ENCODE results near the gene ALPK3. TPM values are rescaled to one million over a fixed set of nuclear protein-coding genes. Genes with fewer than 3 reads are reported as not detected.
"Not testable (repeated sequence)": the region's sequence is repeated elsewhere in the genome, so short reads cannot be mapped to it uniquely, and the experiment has no call there.

The ALPK3 gene
- total RNA-seq, 6 experiments from 2014 or later: 0.05 to 0.60 (median 0.26) TPM

- Mint-ChIP-seq H3K27me3 (ENCODE audit: insufficient read depth) (peaks cover 4% of the 10 kb centered on the region), H3K27ac (no peak overlapping the region), H3K4me3 (no peak overlapping the region), H3K4me1 (ENCODE audit: low read depth) (no peaks in the 10 kb centered on the region), H3K36me3 (ENCODE audit: low read depth) (no peaks in the 10 kb centered on the region), H3K9me3 (no peaks in the 10 kb centered on the region)
- no peak for DNase-seq
- TF ChIP-seq, protein P1, sequence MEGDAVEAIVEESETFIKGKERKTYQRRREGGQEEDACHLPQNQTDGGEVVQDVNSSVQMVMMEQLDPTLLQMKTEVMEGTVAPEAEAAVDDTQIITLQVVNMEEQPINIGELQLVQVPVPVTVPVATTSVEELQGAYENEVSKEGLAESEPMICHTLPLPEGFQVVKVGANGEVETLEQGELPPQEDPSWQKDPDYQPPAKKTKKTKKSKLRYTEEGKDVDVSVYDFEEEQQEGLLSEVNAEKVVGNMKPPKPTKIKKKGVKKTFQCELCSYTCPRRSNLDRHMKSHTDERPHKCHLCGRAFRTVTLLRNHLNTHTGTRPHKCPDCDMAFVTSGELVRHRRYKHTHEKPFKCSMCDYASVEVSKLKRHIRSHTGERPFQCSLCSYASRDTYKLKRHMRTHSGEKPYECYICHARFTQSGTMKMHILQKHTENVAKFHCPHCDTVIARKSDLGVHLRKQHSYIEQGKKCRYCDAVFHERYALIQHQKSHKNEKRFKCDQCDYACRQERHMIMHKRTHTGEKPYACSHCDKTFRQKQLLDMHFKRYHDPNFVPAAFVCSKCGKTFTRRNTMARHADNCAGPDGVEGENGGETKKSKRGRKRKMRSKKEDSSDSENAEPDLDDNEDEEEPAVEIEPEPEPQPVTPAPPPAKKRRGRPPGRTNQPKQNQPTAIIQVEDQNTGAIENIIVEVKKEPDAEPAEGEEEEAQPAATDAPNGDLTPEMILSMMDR (IDR thresholded peaks at IDR 0.05): no peak
These were observed 56.8 kb downstream of the ALPK3 start for GRCh38 chr15:84873997-84874396.

DNA sequence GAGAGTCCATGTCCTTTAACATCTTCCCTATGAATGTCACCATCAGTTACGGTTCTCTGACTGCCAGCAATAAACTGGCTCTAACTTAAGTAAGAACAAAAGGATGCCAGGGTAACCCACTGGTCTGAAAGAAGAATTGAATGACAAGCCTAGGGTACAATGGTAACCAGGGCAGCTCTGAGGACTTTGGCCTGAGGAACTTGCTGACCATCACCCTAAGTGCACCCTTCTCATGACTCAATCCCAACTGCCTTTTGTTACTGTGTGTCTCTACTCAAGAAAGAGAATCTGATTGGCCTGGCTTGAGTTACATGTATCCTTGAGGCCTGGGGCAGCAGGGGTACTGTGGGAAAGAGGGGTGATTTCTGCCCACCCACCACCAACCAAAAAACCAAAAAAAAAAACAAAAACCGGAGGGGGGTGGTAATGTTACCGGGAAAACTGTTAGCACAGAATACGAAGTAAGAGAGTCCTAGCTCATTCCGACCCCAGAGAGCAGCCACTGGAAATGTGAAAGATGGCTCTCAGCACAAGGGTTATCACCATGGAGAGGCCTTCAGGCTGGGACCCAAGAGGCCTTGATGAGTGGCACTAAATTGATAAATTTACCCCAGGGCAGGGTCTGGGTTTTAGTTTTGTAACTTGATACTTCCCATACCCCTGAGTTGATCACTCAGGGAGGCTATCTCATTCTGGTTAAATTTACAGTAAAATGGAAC is 58.0 kb downstream of the ALPK3 start:
- Mint-ChIP-seq H3K36me3 (ENCODE audit: low read depth) (no peaks in the 10 kb centered on the region), H3K4me3 (no peak overlapping the region), H3K27ac (no peak overlapping the region), H3K27me3 (ENCODE audit: insufficient read depth) (peaks cover 4% of the 10 kb centered on the region), H3K4me1 (ENCODE audit: low read depth) (no peaks in the 10 kb centered on the region), H3K9me3 (no peaks in the 10 kb centered on the region)
- no peak for DNase-seq
- TF ChIP-seq, protein P1 (IDR thresholded peaks at IDR 0.05): no peak

DNA sequence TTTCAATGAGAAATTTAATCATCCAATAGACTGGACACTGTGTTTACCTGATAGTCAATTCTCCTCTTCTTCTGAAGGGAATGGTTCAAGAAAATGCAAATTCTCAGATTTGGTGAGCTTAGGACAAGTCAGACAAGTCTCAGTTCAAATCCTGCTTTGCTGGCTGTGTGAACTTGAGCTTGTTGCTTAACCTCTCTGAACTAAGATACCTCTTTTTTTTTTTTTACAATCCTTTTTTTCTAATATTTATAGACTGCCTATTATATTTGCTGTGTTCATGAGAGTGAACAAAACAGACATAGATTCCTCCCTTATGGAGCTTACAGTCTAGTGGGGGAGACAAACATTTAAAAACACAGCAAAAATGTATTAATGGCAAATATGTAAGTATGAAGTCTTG is 59.1 kb downstream of the ALPK3 start:
- Mint-ChIP-seq H3K36me3 (ENCODE audit: low read depth) (no peaks in the 10 kb centered on the region), H3K27me3 (ENCODE audit: insufficient read depth) (peaks cover 12% of the 10 kb centered on the region), H3K4me1 (ENCODE audit: low read depth) (no peaks in the 10 kb centered on the region), H3K9me3 (no peaks in the 10 kb centered on the region), H3K4me3 (no peak overlapping the region), H3K27ac (no peak overlapping the region)
- DNase-seq: no peak
- TF ChIP-seq, protein P1 (IDR thresholded peaks at IDR 0.05): no peak

DNA sequence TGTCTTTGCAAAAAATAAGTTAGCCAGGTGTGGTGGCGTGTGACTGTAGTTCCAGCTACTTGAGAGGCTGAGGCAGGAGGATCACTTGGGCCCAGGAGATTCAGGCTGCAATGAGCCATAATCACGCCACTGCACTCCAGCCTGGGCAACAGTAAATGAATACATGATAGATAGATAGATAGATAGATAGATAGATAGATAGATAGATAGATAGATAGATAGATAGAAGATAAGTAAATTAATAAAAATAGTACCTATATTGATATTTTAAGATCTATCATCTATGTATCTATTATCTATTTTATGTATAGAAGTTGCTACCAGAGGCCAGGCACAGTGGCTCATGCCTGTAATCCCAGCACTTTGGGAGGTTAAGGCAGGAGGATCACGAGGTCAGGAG is 60.5 kb downstream of the ALPK3 start:
- H3K4me1 Mint-ChIP-seq (ENCODE audit: low read depth); H3K4me3 Mint-ChIP-seq; H3K9me3 Mint-ChIP-seq; H3K27ac Mint-ChIP-seq; DNase-seq; H3K36me3 Mint-ChIP-seq (ENCODE audit: low read depth): not testable (repeated sequence)
- H3K27me3 Mint-ChIP-seq (ENCODE audit: insufficient read depth): peaks cover 17% of the 10 kb centered on the region

- Mint-ChIP-seq H3K4me3 (no peak overlapping the region), H3K27ac (no peak overlapping the region), H3K4me1 (ENCODE audit: low read depth) (no peaks in the 10 kb centered on the region), H3K27me3 (ENCODE audit: insufficient read depth) (peaks cover 15% of the 10 kb centered on the region), H3K36me3 (ENCODE audit: low read depth) (no peaks in the 10 kb centered on the region), H3K9me3 (no peaks in the 10 kb centered on the region)
- peak; percentile 30 for DNase-seq
- TF ChIP-seq, protein P1 (IDR thresholded peaks at IDR 0.05): peak; percentile 76
These were observed 61.3 kb downstream of the ALPK3 start for GRCh38 chr15:84878504-84878903.

- no peak overlapping the region for H3K27ac Mint-ChIP-seq
- no peaks in the 10 kb centered on the region for H3K36me3 Mint-ChIP-seq (ENCODE audit: low read depth)
- no peak for DNase-seq
- H3K4me3 Mint-ChIP-seq: no peak overlapping the region
- no peaks in the 10 kb centered on the region for H3K9me3 Mint-ChIP-seq
- peaks cover 15% of the 10 kb centered on the region for H3K27me3 Mint-ChIP-seq (ENCODE audit: insufficient read depth)
- TF ChIP-seq, protein P1 (IDR thresholded peaks at IDR 0.05): no peak
- no peaks in the 10 kb centered on the region for H3K4me1 Mint-ChIP-seq (ENCODE audit: low read depth)
These were observed 62.1 kb downstream of the ALPK3 start for GRCh38 chr15:84879088-84879780.

Data from HFFc6 (cell line).